Common myeloid progenitor, CD34-positive (primary cell): ENCODE data around the gene SLC25A6.
"Not testable (repeated sequence)": the region's sequence is repeated elsewhere in the genome, so short reads cannot be mapped to it uniquely, and the experiment has no call there.

Experiments
- CTCF ChIA-PET: fragments of 350-600 bp; sonication (Branson Sonifier 250); formaldehyde crosslinking; loops from one replicate; lab custom pipeline; 2021; ENCODE audit warnings: antibody characterized with exemption; lab: Charles Lee
- POLR2A ChIA-PET: fragments of 350-600 bp; sonication (Branson Sonifier 250); formaldehyde crosslinking; loops from one replicate; lab custom pipeline; 2021; ENCODE audit warnings: antibody characterized with exemption; lab: Charles Lee
- DNase-seq, 3 donors: peaks; one replicate each; pipeline versions ENCODE4 v3.0.0 to v3.0.0-alpha.2; 2013
- H3K27ac ChIP-seq, 2 experiments: 1 replicate in 1 of 2; 2 replicates in 1 of 2; pipeline ENCODE4 v1.7.0; 2013; ENCODE audit warnings: inconsistent platforms in 2 of 2, low read length in 2 of 2, mild to moderate bottlenecking in 2 of 2, low read depth in 1 of 2, moderate library complexity in 1 of 2; ENCODE audit not compliant: severe bottlenecking in 2 of 2, insufficient read depth in 1 of 2, poor library complexity in 1 of 2
- H3K27me3 ChIP-seq, 5 experiments: replicated peaks in 2 of 5; 1 replicate in 3 of 5; 2 replicates in 2 of 5; pipeline versions ENCODE4 v1.6.1 to v1.7.0; 2013; ENCODE audit warnings: low read length in 4 of 5, mild to moderate bottlenecking in 2 of 5, moderate library complexity in 2 of 5, inconsistent platforms in 1 of 5; ENCODE audit not compliant: insufficient read depth in 5 of 5, control insufficient read depth in 4 of 5
- H3K36me3 ChIP-seq, 4 experiments: 1 replicate in 2 of 4; 2 replicates in 2 of 4; pipeline versions ENCODE4 v1.6.1 to v1.7.0; 2013; ENCODE audit warnings: low read length in 3 of 4, control low read depth in 1 of 4, mild to moderate bottlenecking in 1 of 4; ENCODE audit not compliant: control insufficient read depth in 4 of 4, insufficient read depth in 4 of 4
- H3K4me1 ChIP-seq, 4 experiments: 1 replicate in 3 of 4; 2 replicates in 1 of 4; pipeline versions ENCODE4 v1.6.1 to v1.7.1; 2013; ENCODE audit warnings: low read length in 3 of 4, mild to moderate bottlenecking in 3 of 4, control low read depth in 1 of 4, inconsistent platforms in 1 of 4, moderate library complexity in 1 of 4; ENCODE audit not compliant: control insufficient read depth in 4 of 4, insufficient read depth in 4 of 4; ENCODE audit errors: control extremely low read depth in 1 of 4
- H3K4me3 ChIP-seq, 7 experiments: 1 replicate in 4 of 7; 2 replicates in 3 of 7; pipeline versions ENCODE4 v1.5.1 to v1.7.0; 2013; ENCODE audit warnings: mild to moderate bottlenecking in 7 of 7, low read length in 6 of 7, moderate library complexity in 6 of 7, inconsistent platforms in 2 of 7, low read depth in 2 of 7, control low read depth in 1 of 7; ENCODE audit not compliant: insufficient read depth in 4 of 7, control insufficient read depth in 1 of 7; ENCODE audit errors: extremely low read depth in 1 of 7
- H3K9me3 ChIP-seq, 5 experiments: 1 replicate in 4 of 5; 2 replicates in 1 of 5; pipeline versions ENCODE4 v1.6.1 to v1.7.1; 2013; ENCODE audit warnings: low read length in 4 of 5, mild to moderate bottlenecking in 2 of 5, inconsistent platforms in 1 of 5, low read depth in 1 of 5, moderate library complexity in 1 of 5; ENCODE audit not compliant: control insufficient read depth in 4 of 5, insufficient read depth in 2 of 5; ENCODE audit errors: control extremely low read depth in 1 of 5
- WGBS: methylation state at CpG from one replicate; pipeline ENCODE4 v1.1.5; 2013; ENCODE audit not compliant: insufficient coverage; 5-methylcytosine and 5-hydroxymethylcytosine counted together

SLC25A6 gene

DNA sequence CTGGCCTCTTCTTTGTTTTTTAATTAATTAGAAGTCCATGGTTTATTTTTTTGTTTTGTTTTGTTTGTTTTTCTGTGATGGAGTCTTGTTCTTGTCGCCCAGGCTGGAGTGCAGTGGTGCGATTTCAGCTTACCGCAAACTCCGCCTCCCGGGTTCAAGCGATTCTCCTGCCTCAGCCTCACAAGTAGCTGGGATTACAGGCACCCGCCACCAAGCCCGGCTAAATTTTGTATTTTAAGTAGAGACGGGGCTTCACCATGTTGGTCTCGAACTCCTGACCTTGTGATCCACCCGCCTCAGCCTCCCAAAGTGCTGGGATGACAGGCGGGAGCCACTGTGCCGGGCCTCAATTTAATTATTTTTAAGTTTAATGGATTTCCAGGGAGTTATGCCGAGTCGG is 42.3 kb downstream of the SLC25A6 start:
- WGBS = 98% methylated on average over 12 of the region's 15 CpGs
- POLR2A ChIA-PET = not testable (repeated sequence)

DNA sequence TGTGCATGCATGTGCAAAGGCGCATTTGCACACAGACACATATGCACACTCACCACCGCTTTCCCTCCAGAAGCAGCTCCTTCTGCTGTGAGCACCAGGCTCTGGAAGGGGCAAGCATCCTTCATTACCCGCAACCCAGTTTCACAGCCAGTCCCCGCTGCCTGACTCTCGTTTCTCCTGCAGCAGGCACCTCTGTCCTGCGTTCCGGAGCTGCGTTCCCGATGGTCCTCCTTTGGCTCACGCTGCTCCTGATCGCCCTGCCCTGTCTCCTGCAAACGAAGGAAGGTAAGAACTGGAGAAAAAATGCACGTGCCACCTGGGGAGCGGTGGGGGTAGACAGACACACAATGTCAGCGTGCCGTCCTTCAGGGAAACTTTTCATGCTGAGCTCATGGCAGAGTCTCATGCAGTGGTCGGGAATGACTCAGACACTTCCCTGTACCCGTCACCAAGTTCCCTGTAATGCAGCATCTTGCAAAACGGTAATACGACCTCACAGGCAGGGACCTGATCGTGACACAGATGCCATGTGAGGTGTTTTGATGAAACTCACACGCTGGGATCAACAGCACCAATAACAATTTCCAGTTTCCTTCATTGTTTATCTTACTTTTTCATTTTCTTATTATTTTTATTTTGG is 50.2 kb downstream of the SLC25A6 start:
- Histone ChIP-seq H3K27me3 (no peaks in the 10 kb centered on the region), H3K4me3 (no peak overlapping the region), H3K4me1 (peaks cover 0 to 6% (median 1%) of the 10 kb centered on the region in 4 experiments), H3K36me3 (peaks cover 12 to 36% (median 20%) of the 10 kb centered on the region in 4 experiments), H3K9me3 (peaks cover 0 to 9% (median 3%) of the 10 kb centered on the region in 5 experiments), H3K27ac (no peak overlapping the region)
- no peak for DNase-seq
- CTCF ChIA-PET = no interaction called here
- POLR2A ChIA-PET = no interaction called here
- 88% methylated on average over 21 of the region's 22 CpGs for WGBS

More for the DNA sequence above, 42.3 kb downstream of the SLC25A6 start:
- CTCF ChIA-PET, H3K4me3 ChIP-seq, DNase-seq, H3K4me1 ChIP-seq, H3K27me3 ChIP-seq, H3K9me3 ChIP-seq, H3K27ac ChIP-seq: not testable (repeated sequence)
- H3K36me3 ChIP-seq = peaks cover 4 to 39% (median 22%) of the 10 kb centered on the region in 4 experiments

DNA sequence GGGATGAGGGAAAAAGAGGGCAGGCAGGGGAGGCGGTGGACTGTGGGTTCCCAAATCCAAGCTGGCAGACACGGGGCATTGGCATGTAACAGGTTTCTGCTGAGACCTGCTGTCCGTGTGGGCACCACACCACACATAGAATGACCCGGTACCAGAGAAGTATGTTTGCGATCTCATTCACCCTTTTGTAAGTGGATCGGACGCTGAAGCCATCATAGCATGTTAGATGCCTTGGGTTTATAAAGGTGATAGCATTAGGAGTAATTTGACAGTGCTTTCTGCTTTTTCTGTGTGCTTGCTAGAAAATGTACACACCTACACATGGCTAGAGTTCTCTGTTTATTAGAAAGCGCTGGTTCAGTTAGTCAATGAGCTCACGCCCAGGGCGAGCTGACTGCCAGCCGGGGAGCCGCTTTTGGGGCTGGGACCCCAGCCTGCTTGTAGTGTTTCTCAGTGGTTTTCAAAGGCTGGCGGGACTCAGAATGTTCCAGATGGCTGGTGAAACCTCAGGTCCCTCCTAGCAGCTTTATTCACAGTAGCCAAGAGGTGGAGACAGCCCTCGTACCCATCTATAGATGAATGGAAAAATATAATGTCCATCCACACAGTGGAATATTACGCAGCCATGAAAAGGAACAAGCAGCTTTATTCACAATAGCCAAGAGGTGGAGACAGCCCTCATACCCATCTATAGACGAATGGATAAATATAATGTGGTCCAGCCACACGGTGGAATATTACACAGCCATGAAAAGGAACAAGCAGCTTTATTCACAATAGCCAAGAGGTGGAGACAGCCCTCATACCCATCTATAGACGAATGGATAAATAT is 54.7 kb downstream of the SLC25A6 start:
- Histone ChIP-seq H3K27me3 (no peaks in the 10 kb centered on the region), H3K4me1 (peaks cover 4 to 24% (median 19%) of the 10 kb centered on the region in 4 experiments), H3K36me3 (peaks cover 8 to 20% (median 14%) of the 10 kb centered on the region in 4 experiments), H3K9me3 (peaks cover 0 to 9% (median 3%) of the 10 kb centered on the region in 5 experiments), H3K4me3 (peak overlapping the region; percentile 47 to 94 (median 87)), H3K27ac (peak overlapping the region; percentile 64 to 79)
- CTCF ChIA-PET = no interaction called here
- peak; percentile 50 to 82 (median 69) for DNase-seq
- WGBS = 0% methylated on average over 5 of the region's 18 CpGs
- POLR2A ChIA-PET = no interaction called here

DNA sequence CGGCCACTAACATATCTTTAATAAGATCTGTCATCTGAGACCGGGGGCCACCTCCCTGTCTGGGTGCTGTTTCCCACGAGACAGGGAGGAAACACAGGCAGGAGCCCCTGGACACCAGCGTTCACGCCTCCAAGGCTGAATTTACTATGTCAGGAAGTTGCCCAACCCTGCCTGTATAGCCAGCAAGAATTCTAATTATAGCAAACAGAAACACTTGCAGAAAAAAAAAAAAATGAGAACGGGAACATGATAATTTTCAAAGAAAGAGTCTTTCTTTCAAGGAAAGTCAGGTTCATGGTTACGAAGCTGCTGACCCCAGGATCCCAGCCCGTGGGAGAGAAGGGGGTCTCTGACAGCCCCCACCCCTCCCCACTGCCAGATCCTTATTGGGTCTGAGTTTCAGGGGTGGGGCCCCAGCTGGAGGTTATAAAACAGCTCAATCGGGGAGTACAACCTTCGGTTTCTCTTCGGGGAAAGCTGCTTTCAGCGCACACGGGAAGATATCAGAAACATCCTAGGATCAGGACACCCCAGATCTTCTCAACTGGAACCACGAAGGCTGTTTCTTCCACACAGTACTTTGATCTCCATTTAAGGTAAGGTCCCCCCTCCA is 55.5 kb downstream of the SLC25A6 start, which contains the start of gene IL3RA:
IL3RA (plus strand) TSS at position 455 of the 613 bp plus-strand sequence. CDS start 4,981 bp downstream, outside the sequence.
- DNase-seq = peak; percentile 81 to 91 (median 88)
- POLR2A ChIA-PET = no interaction called here

More for the DNA sequence above, 55.5 kb downstream of the SLC25A6 start, which contains the start of gene IL3RA:
- whole genome bisulfite sequencing = 0% methylated on average over 4 of the region's 14 CpGs
- Histone ChIP-seq H3K27me3 (no peaks in the 10 kb centered on the region), H3K9me3 (peaks cover 0 to 8% (median 2%) of the 10 kb centered on the region in 5 experiments), H3K36me3 (peaks cover 6 to 13% (median 9%) of the 10 kb centered on the region in 4 experiments), H3K4me1 (peaks cover 4 to 24% (median 19%) of the 10 kb centered on the region in 4 experiments), H3K4me3 (peak within 1 kb of the TSS; percentile 47 to 94 (median 87)), H3K27ac (peak within 1 kb of the TSS; percentile 64 to 79)
- CTCF ChIA-PET = no interaction called here
